Measurements from ENCODE around the gene SPPL2A. TPM values are rescaled to one million over a fixed set of nuclear protein-coding genes. Genes with fewer than 3 reads are reported as not detected.
"Not testable (repeated sequence)": the region's sequence is repeated elsewhere in the genome, so short reads cannot be mapped to it uniquely, and the experiment has no call there.

Gene SPPL2A, protein sequence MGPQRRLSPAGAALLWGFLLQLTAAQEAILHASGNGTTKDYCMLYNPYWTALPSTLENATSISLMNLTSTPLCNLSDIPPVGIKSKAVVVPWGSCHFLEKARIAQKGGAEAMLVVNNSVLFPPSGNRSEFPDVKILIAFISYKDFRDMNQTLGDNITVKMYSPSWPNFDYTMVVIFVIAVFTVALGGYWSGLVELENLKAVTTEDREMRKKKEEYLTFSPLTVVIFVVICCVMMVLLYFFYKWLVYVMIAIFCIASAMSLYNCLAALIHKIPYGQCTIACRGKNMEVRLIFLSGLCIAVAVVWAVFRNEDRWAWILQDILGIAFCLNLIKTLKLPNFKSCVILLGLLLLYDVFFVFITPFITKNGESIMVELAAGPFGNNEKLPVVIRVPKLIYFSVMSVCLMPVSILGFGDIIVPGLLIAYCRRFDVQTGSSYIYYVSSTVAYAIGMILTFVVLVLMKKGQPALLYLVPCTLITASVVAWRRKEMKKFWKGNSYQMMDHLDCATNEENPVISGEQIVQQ
- total RNA-seq: 97.7 to 115 TPM (median 109 TPM) in 3 replicates
- long read RNA-seq, full-length matches to known transcripts: 37 of 64 reads
- long read RNA-seq, partial matches to known transcripts: 2 of 64 reads
- long read RNA-seq, other reads (novel, unspliced or antisense): 25 of 64 reads

DNA sequence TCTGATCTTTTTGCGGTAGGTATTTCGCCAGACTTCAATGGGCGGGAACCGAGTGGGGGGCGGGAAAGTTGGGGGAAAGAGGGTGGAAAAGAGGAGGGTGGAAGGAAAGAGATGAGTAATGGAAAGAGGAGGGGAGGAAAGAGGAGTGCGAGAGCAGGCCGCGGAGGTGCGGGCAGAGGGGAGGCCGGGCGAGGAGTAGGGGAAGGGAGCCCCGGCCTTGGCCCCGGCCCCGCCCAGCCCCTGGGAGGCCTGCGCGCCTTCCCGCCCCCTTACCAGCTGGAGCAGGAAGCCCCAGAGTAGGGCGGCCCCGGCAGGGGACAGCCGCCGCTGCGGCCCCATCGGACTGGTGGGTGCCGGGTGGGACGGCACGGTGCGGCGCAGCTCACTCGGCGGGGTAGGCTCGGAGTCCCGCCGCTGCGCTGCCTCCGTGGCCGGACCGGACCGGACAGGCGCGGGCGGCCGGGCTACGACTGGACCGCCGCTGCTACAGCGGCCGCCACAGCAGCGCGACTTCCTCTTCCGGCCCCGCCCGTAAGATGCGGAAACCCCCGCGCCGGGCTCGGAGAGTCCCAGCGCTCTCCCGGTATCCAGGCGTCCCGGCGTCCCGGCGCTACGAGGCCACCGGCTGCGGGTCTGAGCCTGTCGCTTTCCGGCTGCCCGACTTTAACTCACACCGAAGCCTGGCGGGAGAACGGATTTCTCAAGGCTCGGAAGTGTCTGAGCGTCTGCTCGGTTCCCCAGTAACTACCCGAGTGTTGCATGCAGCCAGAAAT lies at the start of gene SPPL2A:
Gene SPPL2A (minus strand): TSS at position 512 of the 773 bp plus-strand sequence. CDS start 173 bp downstream, at position 339.
- Mint-ChIP-seq H3K4me1 (ENCODE audit: low read depth) (peaks cover 40% of the 10 kb centered on the region), H3K27me3 (ENCODE audit: low read depth) (no peaks in the 10 kb centered on the region), H3K27ac (ENCODE audit: unreplicated experiment) (peak within 1 kb of the TSS; percentile 83), H3K9me3 (ENCODE audit: low read depth) (no peaks in the 10 kb centered on the region), H3K4me3 (ENCODE audit: unreplicated experiment) (peak within 1 kb of the TSS; percentile 83), H3K36me3 (ENCODE audit: low read depth) (no peaks in the 10 kb centered on the region)
- DNase-seq (ENCODE audit: low spot score): peak; percentile 93
- peak; percentile 12 for TF ChIP-seq CTCF (IDR thresholded peaks at IDR 0.05)

GRCh38 chr15:50814634-50815033 lies 49.1 kb upstream of the SPPL2A start:
- Mint-ChIP-seq H3K36me3 (ENCODE audit: low read depth) (no peaks in the 10 kb centered on the region), H3K27ac (ENCODE audit: unreplicated experiment) (no peak overlapping the region), H3K4me1 (ENCODE audit: low read depth) (peaks cover 6% of the 10 kb centered on the region), H3K4me3 (ENCODE audit: unreplicated experiment) (no peak overlapping the region), H3K9me3 (ENCODE audit: low read depth) (no peaks in the 10 kb centered on the region), H3K27me3 (ENCODE audit: low read depth) (peaks cover 3% of the 10 kb centered on the region)
- DNase-seq (ENCODE audit: low spot score): no peak
- TF ChIP-seq CTCF (IDR thresholded peaks at IDR 0.05): no peak

DNA sequence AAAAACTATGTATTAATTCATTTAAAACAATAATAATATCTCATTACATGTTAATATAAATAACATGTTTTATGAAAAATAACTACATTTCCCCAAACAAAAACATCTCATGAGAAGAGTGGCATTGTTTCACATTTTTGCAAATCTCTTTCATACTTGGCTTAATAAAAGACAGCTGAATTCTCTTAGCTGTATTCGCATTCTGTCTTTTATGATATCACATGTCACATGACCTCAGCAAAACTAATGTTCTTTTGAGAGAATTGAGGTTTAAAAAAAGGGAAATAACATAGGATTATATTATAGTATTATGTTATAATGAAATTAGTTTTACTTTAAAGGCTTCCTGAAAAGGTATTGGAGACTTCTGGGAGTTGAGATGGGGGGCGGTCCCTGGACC lies 48.4 kb upstream of the SPPL2A start:
- Mint-ChIP-seq H3K9me3 (ENCODE audit: low read depth) (no peaks in the 10 kb centered on the region), H3K27ac (ENCODE audit: unreplicated experiment) (no peak overlapping the region), H3K4me3 (ENCODE audit: unreplicated experiment) (no peak overlapping the region), H3K27me3 (ENCODE audit: low read depth) (peaks cover 4% of the 10 kb centered on the region), H3K36me3 (ENCODE audit: low read depth) (no peaks in the 10 kb centered on the region), H3K4me1 (ENCODE audit: low read depth) (no peaks in the 10 kb centered on the region)
- no peak for TF ChIP-seq CTCF (IDR thresholded peaks at IDR 0.05)
- DNase-seq (ENCODE audit: low spot score): no peak

DNA sequence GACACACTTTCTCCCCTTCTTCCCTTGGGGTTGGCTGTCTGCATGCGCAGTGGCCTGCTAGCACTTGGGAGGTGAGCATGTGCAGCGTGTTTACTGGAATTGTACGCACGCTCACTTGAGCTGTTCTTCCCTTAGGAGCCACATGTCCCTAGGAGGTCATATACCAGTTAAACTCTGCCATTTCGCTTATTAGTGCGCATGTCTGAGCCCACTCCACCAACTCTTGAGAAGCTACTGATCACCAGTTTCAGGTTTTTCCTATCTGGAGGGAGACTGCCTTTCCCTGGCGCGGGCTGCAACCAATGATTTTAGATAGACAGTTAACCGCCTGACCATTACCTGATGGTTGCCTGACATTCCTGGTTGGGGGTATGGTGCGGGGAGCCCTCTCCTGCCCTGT lies 47.6 kb upstream of the SPPL2A start:
- Mint-ChIP-seq H3K9me3 (ENCODE audit: low read depth) (no peaks in the 10 kb centered on the region), H3K36me3 (ENCODE audit: low read depth) (no peaks in the 10 kb centered on the region), H3K27ac (ENCODE audit: unreplicated experiment) (no peak overlapping the region), H3K4me1 (ENCODE audit: low read depth) (no peaks in the 10 kb centered on the region), H3K27me3 (ENCODE audit: low read depth) (peaks cover 6% of the 10 kb centered on the region), H3K4me3 (ENCODE audit: unreplicated experiment) (no peak overlapping the region)
- no peak for DNase-seq (ENCODE audit: low spot score)
- no peak for TF ChIP-seq CTCF (IDR thresholded peaks at IDR 0.05)

- H3K27me3 Mint-ChIP-seq (ENCODE audit: low read depth); H3K4me3 Mint-ChIP-seq (ENCODE audit: unreplicated experiment); DNase-seq (ENCODE audit: low spot score); H3K9me3 Mint-ChIP-seq (ENCODE audit: low read depth); H3K36me3 Mint-ChIP-seq (ENCODE audit: low read depth); H3K27ac Mint-ChIP-seq (ENCODE audit: unreplicated experiment); H3K4me1 Mint-ChIP-seq (ENCODE audit: low read depth): not testable (repeated sequence)
Observed at GRCh38 chr15:50812181-50812506, 46.6 kb upstream of the SPPL2A start.

- H3K27me3 Mint-ChIP-seq (ENCODE audit: low read depth); H3K36me3 Mint-ChIP-seq (ENCODE audit: low read depth); H3K4me1 Mint-ChIP-seq (ENCODE audit: low read depth); H3K27ac Mint-ChIP-seq (ENCODE audit: unreplicated experiment); H3K9me3 Mint-ChIP-seq (ENCODE audit: low read depth); H3K4me3 Mint-ChIP-seq (ENCODE audit: unreplicated experiment); DNase-seq (ENCODE audit: low spot score): not testable (repeated sequence)
Observed at GRCh38 chr15:50811461-50812180, 46.1 kb upstream of the SPPL2A start.

All from chondrocyte (in vitro differentiated cells).